IPS-18c (cell line): ENCODE measurements around the gene ZNF710.

ENCODE experiments used
- H3K4me3 ChIP-seq: 2 replicates; pipeline ENCODE4 v1.7.0; 2013; ENCODE audit warnings: low read depth, mild to moderate bottlenecking, low read length, moderate library complexity; ENCODE audit not compliant: insufficient read depth
- H3K9me3 ChIP-seq: one replicate; pipeline ENCODE4 v1.6.1; 2013; ENCODE audit warnings: mild to moderate bottlenecking, low read length, moderate library complexity; ENCODE audit not compliant: control insufficient read depth, insufficient read depth

ZNF710 gene

DNA sequence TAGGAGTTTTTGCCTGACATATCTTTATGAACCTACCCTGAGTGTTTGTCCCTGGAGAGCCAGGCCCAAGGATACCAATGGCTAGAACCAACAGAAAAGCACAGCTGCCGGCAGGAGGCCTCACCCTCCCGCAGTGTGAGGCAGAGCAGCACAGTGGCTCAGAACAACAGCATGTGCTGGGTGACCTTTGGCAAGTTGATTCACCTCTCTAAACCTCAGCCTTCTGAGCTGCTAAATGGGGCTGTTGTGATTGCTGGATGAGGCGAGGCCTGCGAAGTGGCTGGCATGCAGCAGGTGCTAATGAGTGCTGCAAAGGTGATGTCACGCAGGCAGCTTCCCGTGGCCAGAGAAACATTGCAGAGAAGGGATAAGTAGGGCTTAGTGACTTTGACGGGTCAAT lies 77.8 kb downstream of the ZNF710 start:
- Histone ChIP-seq H3K9me3 (no peaks in the 10 kb centered on the region), H3K4me3 (no peak overlapping the region)

DNA sequence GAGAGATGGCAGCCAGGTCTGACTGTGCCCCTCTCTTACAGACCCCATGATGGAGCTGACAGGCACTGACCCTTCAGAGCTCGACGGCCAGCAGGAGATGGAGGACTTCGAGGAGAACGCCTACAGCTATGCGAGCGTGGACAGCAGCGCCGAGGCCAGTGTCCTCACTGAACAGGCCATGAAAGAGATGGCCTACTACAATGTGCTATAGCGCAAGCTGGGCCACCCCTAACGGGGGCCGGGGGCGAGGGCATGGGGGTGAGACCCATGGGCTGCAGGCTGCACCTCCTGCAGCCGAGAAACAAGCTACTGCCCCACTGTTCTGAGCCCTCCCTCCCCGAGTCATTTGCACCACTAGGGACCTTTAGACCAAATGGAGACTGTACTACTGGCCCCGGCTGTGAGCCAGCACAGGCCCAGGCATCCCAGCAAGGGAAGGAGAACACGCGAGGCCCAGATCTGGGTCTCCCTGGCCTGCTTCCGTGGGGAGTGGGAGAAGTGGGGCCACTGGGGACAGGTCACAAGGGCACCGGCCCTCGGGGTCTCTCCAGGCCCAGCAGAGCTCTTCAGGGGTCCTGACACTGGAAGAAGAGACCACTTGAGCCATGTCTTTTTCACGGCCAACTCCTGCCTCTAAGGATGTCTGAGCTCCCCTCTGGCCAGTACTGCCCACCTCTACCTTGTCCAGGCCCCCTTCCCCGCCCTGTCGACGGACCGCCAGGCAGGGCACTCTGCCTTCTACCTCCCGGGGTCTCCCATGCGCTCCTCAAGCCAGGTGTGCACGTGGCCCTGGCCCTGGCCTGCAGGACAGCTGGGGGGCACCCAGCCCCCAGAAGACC lies 78.7 kb downstream of the ZNF710 start:
- H3K9me3 ChIP-seq = no peaks in the 10 kb centered on the region
- no peak overlapping the region for H3K4me3 ChIP-seq

DNA sequence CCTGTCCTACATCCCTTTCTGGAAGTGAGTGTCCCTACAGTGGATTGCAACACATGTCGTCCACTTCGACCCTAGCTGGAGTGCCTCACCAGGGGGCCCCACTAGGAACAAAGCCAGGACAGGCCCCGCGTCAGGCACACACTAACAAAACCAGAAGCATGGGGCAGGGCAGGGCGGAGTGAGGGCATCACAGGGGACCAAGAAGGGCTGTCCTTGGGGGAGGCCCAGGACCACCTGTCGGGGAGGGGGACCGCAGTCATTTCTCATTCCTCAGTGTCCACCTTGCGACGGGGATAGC lies 79.3 kb downstream of the ZNF710 start:
- Histone ChIP-seq H3K9me3 (no peaks in the 10 kb centered on the region), H3K4me3 (no peak overlapping the region)

DNA sequence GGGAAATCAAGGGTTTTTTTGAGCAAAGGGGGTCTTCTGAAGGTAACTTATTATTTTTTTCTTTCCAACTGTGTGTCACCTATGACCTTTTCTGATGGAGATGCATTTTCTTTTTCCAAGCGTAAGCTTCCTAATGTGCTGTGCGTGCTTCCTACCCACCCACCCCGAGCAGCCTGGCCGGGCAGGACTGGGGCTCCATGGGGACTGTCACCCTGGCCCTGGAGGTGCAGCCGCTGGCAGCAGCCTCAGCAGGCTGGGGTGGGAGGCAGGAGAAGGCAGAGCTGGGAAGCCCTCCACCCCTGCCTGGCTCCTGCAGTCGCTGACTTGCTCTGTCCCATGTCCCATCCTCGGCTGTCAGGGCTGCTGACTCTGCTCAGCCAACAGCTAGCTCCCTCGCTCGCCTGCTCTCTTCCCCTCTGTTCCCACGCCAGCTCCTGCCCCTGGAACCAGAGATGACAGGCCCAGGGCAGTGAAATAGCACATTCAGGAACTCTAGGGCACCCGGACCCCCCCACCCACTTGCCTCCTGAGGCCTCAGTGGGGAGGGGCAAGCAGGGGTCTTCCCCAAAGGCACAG lies 79.8 kb downstream of the ZNF710 start:
- no peaks in the 10 kb centered on the region for H3K9me3 ChIP-seq

DNA sequence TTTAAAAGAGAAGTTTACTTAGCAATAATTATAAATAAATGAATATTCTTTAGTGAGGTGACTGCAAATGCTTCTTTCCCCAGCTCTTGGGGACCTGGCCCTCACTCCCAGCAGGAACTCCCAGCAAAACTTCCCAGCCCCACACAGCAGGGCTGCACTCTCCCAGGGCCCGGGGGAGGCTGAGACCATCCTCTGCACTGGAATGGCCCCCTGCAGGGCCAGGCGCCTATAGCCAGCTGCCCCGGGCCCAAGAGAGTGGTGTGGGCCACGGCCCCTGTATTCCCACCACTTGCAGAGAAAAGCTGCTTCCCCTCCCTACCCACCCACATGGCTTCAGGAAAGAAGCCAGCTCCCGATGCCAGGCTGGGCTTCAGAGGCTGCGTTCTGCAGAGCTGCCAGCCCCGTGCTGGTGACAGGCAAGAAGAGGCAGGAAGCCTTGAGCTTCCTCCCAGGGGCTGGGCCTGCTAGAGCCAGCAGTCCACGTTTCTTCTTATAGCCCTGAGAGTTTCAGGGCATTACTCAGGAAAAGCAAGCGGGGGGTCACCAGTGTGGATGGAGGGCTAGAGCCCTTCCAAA lies 81.1 kb downstream of the ZNF710 start:
- H3K4me3 ChIP-seq = no peak overlapping the region
- H3K9me3 ChIP-seq = no peaks in the 10 kb centered on the region

More for the DNA sequence above, 79.8 kb downstream of the ZNF710 start:
- H3K4me3 ChIP-seq = no peak overlapping the region

DNA sequence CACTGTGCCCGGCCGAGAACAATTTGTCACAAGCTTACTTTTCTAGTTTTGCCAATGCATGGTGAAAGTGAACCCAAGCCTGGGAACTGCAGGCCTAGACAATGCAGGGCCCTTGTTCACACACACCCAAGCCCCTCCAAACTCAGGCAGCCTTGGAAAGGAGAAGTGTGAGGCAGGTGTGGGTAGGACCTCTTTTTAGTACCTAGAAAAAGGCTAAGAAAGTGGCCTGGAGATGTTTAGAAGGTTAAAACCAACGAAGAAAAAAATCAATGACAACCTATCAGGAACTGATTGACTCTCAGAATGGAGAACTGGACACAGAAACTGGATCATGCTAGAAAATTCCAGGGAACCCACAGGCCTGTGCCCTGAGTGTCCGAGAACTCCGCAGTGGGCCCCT lies 82.3 kb downstream of the ZNF710 start:
- H3K4me3 ChIP-seq = no peak overlapping the region
- no peaks in the 10 kb centered on the region for H3K9me3 ChIP-seq

DNA sequence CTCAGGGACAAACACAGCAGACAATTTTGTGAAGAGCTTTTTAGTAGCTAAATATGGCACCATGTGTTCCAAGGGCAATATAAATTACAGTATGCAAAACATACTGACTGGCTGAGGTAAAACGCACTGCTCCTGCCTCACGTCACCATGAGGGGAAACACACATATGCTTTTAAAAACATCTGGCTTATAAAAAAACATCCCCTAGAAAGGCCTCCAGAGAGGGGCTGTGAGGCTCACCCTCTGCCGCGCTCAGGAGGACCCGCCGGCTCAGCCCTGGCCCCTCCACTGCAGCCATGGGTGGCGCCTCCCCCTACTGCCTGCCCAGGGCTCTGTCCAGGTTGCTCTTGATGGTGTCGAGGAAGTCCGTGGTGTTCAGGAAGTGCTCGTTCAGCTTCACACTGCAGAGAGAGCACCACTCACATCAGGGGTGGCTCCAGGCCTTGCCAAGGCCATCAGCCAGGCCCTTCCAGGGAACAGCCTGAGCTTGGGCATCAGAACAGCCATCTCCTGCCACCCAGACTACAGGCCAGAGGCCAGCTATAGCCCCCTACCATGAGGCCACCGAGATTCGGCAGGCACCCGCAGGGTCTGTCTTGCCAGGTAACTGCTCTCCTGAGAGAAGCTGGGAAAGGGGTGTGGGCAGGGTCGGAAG lies 83.0 kb downstream of the ZNF710 start:
- Histone ChIP-seq H3K9me3 (no peaks in the 10 kb centered on the region), H3K4me3 (no peak overlapping the region)

DNA sequence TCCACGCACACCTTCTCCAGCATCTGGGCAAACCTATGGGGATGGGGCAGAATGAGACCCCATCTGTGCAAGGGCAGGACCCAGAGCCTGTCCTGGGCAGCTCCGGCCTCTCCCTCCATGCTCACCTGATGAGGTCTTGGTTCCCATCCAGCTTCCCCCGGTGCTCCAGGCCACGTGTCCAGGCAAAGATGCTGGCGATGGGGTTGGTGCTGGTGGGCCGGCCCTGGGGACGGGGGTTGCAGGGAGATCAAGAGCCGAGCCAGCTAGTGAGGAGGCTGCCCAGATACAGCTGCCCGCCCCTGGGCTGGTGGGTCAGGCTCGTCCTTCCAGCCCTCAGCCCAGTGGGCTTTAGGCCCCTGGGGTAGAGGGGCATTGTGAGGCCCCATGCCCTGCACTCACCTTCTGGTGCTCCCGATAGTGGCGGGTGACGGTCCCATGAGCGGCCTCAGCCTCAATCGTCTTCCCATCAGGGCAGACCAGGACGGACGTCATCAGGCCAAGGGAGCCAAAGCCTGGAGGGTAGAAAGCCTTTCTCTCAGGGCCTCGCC lies 83.8 kb downstream of the ZNF710 start:
- H3K4me3 ChIP-seq = no peak overlapping the region
- no peaks in the 10 kb centered on the region for H3K9me3 ChIP-seq

DNA sequence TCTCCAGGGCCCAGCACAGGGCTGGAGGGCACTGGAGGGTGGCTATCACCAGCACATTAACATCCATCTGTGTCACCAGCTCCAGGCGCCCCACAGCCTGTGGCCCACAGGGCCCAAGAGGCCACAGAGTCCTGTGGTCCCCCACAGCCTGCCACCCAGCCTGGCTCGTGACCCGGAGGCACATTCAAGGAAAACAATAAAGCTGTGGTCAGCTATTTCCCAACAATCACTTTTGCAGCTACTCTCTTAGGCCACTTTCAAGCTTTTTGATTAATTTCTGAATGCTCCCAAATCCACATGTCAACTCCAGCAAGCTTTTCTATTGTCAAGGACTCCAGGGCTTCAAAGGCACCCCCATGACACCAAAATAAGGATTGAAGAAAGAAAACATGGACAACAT lies 84.4 kb downstream of the ZNF710 start:
- no peak overlapping the region for H3K4me3 ChIP-seq
- no peaks in the 10 kb centered on the region for H3K9me3 ChIP-seq

DNA sequence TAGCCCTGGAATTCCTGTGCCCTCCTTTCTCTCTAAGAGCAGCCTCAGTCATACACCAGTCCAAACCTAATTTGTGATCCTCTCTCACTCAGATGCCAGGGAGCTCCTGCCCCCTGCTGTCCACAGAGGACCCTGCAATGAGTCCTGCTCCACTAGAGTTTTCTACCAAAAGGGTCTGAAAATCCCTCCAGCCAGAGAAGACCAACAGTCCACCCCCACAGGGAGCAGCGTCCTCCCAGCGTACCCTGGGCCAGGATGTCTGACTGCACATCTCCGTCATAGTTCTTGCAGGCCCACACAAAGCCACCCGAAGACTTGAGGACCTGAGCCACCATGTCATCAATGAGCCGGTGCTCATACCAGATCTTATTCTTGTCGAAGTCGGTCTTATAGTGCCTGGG lies 85.7 kb downstream of the ZNF710 start:
- no peaks in the 10 kb centered on the region for H3K9me3 ChIP-seq
- H3K4me3 ChIP-seq = no peak overlapping the region

DNA sequence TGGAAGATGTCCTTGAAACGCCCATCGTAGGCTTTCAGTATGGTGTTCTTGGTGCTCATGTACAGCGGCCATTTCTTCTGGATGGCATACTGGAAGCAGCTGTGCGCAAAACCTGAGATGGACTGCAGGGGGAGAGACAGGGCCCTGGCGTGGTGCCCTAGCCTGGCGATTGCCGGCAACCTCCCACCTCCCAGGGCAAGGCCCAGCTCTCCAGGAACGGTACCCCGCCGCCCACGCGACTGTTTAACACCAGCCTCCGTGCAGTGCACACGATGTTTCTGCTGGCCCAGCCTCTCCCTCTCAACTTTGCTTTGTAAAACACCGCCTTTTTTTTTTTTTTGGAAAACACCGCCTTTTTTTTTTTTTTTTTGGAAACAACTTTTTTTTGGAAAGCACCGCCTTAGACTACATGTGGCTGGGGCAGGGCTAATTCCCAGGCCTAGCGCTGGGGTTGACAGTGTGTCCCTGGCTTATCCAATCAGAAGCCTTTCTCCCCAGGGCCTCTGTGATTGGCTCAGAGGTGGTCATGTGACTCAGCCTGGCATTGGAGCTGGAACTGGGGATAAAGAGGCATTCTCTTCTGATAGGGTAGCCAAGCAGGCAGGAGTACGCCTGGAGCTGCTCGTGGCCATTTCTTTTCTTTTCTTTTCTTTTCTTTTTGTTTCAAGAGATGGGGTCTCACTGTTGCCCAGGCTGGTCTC lies 86.5 kb downstream of the ZNF710 start:
- no peak overlapping the region for H3K4me3 ChIP-seq
- peaks cover 4% of the 10 kb centered on the region for H3K9me3 ChIP-seq

DNA sequence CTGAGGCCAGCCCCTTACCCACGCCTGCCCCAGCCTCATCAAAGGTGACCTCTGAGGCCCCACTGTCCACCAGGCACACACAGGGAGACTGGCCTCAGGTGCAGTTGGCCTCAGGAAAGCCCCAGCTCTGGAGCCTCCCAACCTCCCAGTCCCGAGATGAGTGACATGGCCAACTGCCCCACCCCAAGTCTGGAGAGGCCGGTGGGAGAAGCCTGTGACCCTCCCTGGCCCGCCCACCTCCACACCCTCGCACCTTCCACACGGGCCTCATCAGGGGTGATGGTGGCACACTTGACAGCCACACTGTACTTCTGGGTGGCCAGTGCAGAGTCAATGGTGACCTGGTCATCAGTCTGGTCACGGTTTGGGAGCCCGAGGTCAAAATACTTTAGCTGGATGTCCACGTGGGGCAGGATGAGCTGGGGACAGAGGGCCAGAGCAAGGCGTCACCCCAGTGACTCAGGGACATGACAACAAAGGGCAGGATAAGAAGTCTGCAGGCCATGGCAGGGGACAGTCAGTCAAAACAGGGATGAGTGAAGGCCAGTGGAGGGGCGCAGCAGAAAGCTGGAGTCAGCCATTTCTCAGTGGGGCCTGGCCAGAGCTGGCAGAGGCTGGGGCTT lies 89.2 kb downstream of the ZNF710 start:
- peaks cover 5% of the 10 kb centered on the region for H3K9me3 ChIP-seq
- no peak overlapping the region for H3K4me3 ChIP-seq

DNA sequence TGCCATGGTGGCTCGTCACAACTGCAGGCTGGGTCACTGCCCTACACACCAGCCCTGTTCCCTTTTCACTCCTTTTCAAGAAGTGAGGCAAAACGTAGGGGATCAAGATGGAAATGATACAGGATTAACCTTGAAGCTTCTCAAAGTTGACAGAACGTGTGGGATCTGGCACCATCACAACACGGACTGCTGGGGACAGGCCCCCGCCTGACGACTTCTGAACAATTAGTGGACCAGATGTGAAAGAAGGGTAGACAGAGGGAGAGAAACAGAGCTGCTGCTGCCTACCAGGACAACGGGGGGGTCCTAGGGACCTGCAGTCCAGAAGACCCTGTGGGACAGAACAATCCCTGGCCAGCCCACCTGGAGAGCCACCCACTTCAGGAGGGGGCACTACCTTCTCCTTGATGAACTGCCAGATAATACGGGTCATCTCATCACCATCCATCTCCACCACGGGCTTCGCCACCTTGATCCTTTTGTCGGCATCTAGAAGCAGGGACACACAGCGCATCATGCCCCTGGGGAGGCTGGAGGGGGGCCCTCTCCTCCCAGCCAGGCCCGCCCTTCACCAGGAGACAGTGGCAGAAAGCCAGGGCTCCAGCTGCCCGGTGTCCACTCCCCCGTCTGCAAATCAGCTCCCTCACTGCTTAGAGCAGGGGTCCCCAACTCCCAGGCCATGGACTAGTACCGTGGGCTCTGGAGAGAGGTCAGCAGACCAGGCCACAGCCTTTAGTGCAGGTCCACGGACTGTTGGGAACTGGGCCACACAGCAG lies 90.2 kb downstream of the ZNF710 start:
- H3K9me3 ChIP-seq = peaks cover 5% of the 10 kb centered on the region

DNA sequence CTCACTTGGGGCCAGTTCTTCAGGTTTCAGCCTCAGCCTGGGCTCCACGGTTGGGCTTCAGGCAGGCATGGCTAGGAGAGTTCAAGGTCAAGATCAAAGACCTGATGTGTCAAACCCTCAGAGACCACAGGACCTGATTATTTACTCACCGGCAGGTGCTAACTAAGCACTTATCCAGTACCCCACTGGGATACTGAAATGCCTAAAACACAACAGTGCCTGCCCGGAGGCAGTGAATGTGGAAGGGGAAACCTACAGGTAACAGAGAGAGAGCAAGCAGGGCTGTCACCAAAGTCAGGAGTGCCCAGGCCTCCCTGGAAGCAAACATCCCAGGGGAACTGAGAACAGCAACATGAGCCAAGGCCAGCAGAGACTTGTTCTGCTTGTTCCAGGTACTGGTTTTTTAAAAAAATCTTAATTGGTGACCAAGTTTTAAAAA lies 94.4 kb downstream of the ZNF710 start:
- Histone ChIP-seq H3K9me3 (peaks cover 5% of the 10 kb centered on the region), H3K4me3 (no peak overlapping the region)

More for the DNA sequence above, 90.2 kb downstream of the ZNF710 start:
- no peak overlapping the region for H3K4me3 ChIP-seq

DNA sequence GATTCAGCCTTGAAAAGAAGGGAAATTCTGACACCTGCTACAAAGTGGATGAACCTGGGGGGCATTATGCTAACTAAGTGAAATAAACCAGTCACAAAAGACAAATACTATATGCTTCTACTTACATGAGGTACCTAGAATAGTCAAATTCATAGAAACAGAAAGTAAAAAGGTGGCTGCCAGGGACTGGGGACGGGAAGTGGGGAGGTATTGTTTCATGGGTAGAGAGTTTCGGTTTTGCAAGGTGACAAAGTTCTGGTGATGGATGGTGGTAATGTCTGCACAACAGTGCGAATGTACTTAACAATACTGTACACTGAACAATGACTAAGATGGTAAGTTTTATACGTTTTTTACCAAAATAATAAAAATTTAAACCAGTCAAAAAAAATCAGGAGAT lies 96.4 kb downstream of the ZNF710 start:
- Histone ChIP-seq H3K9me3 (peaks cover 2% of the 10 kb centered on the region), H3K4me3 (no peak overlapping the region)
